ENCODE results near the gene WFDC12. TPM values are rescaled to one million over a fixed set of nuclear protein-coding genes. Genes with fewer than 3 reads are reported as not detected.

Gene WFDC12, protein sequence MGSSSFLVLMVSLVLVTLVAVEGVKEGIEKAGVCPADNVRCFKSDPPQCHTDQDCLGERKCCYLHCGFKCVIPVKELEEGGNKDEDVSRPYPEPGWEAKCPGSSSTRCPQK
- total RNA-seq, result not detected in 2 replicates

DNA sequence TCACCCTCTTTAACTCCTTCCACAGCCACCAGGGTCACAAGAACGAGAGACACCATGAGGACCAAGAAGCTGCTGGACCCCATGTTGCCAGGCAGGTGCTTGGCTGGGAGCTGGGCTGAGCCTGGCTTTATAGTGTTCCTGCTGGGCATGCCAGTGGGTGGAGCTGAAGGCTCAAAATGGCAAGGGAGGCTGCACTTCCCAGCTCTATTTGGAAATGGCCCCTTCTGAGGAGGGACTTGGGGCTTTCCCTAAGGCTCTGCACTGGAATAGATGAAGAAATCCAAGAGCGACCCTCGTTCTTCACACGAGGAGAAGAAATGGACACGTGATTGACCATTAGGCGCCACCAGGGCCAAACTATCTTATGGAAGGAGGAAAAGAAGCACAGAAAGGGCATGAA, at the start of gene WFDC12:
Gene WFDC12, minus strand, starts transcription at position 101 of the 400 bp plus-strand sequence. Its CDS starts 18 bp downstream, at position 83.

DNA sequence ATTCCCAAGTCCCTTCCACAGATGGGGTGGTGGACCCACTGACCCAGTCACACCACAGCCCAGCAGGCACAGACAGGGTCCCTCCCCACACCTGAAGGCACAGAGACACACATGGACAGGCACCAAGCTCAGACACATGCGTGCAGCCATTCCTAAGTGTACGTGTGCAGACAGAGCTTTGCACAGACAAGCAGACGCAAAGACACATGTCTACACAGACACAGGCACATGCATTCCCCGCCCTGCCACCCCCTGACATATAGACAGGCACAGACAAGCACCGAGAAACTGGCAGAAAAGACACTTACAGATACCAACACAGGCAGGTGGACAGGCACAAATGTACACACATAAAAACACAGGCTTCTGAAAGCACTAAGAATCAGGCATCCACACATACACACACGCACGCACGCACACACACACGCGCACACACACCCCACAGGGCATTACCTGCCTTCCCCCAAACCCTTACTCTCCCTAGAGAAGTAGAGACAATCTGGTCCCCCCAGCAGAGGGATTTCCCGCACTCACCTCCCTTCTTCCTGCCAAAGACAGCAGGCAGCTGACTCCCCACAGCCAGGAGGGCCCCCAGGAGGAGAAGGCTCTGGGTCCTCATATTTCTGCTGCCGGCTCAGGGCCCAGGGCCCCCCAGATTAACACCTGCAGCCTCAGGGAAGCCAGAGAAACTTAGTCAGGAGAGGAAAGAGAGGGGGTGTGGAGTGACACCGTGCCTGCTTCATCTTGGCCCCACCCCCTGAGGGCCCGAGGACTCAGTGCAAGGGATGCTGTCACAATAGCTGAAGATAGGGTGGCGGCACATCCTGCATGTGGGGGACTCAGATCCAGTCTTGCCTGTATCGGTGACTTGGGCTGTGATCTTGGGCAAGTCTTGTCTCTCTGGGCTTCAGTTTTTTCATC, 9.5 kb downstream of the WFDC12 start, which contains the start of gene WFDC5:
Gene WFDC5, minus strand, starts transcription at position 710 of the 921 bp plus-strand sequence. Its CDS starts 91 bp downstream, at position 619.

DNA sequence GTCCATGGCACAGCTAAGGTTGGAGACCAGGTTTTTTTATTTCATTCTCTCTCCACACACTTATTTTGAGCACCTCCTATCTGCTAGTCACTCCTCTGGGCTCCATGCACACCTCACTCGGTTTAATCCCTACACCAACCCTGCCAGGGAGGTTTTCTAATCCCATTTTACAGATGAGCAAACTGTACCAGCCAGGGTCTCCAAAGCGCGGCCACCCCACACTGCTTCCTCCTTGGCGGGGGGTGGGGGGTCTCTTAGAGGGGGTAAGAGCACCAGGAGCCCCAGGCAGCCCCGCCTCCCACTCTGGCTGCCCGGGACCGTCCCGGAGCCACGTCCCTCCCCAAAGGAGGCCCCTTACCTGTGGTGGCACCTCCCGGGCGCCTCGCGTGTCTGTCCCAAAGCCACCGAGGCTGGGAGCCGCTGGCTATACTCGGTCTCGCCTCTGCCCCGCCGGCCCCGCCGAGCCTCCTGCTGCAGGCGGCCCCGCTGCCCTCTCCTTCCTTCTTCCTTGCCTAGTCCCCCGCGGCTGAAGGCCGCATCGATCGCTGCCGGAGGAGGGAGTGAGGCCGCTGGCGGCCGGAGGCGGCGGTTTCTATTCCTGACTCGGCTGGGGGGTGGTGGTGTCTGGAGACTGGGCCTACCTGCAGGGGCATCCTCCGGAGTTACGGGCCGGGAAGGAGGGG, 23.6 kb downstream of the WFDC12 start, which contains the start of gene KCNS1:
Gene KCNS1, minus strand, starts transcription at position 565 of the 683 bp plus-strand sequence. CDS start 1,891 bp downstream, outside the sequence.

Other genes with a start within 250 kb of the WFDC12 start
- 125 and 134 TPM in 2 replicates for gene YWHAB, start 238.8 kb downstream of the WFDC12 start, total RNA-seq
- 2.6 and 2.9 TPM in 2 replicates for gene PABPC1L, start 214.4 kb downstream of the WFDC12 start, total RNA-seq
- gene TOMM34, start 164.1 kb downstream of the WFDC12 start, total RNA-seq, result 21.4 and 26.3 TPM in 2 replicates
- 24.0 and 34.8 TPM in 2 replicates for gene STK4, start 158.0 kb downstream of the WFDC12 start, total RNA-seq
- gene KCNS1, start 23.3 kb downstream of the WFDC12 start, total RNA-seq, result 0.61 and 0.65 TPM in 2 replicates
- not detected in 2 replicates for gene WFDC5, start 9.3 kb downstream of the WFDC12 start, total RNA-seq
- gene PI3, start 50.4 kb upstream of the WFDC12 start, total RNA-seq, result not detected in 2 replicates
- gene SEMG1, start 82.6 kb upstream of the WFDC12 start, total RNA-seq, result not detected in 2 replicates
- gene SEMG2, start 96.9 kb upstream of the WFDC12 start, total RNA-seq, result not detected in 2 replicates
- not detected in 2 replicates for gene SLPI, start 130.1 kb upstream of the WFDC12 start, total RNA-seq
- gene RBPJL, start 182.4 kb upstream of the WFDC12 start, total RNA-seq, result not detected in 2 replicates
- gene MATN4, start 183.8 kb upstream of the WFDC12 start, total RNA-seq, result not detected in 2 replicates
- gene SDC4, start 224.0 kb upstream of the WFDC12 start, total RNA-seq, result 23.4 and 38.3 TPM in 2 replicates
- 14.3 and 16.6 TPM in 2 replicates for gene SYS1, start 238.7 kb upstream of the WFDC12 start, total RNA-seq